Measurements from ENCODE around the gene MUS81.
A peak's percentile ranks its signal among the peaks of the same experiment; 100 is the strongest.

MUS81 gene

GRCh38 chr11:65853246-65853979 is 6.8 kb upstream of the MUS81 start:
- DNase-seq (ENCODE audit: insufficient read length, low spot score) = no peak
- no peak for FAIRE-seq
- TF ChIP-seq PAX5 (IDR thresholded peaks at IDR 0.05; ENCODE audit: insufficient read depth, low read length, severe bottlenecking) (no peak), POU2F2 (IDR thresholded peaks at IDR 0.05; ENCODE audit: low read depth, low read length) (0 out of 2 replicates have a peak, but pooled peaks have one; percentile 8), POLR2AphosphoS5 (IDR thresholded peaks at IDR 0.05; ENCODE audit: low read depth, low read length) (peak; percentile 54; the same call in 1 of the 2 replicates)

- DNase-seq (ENCODE audit: insufficient read length, low spot score) (no peak), FAIRE-seq (no peak)
- TF ChIP-seq PAX5 (IDR thresholded peaks at IDR 0.05; ENCODE audit: insufficient read depth, low read length, severe bottlenecking) (no peak), POLR2AphosphoS5 (IDR thresholded peaks at IDR 0.05; ENCODE audit: low read depth, low read length) (peak; percentile 27; the same call in 1 of the 2 replicates)
These were observed 6.1 kb upstream of the MUS81 start for GRCh38 chr11:65854161-65854592.

- DNase-seq (ENCODE audit: insufficient read length, low spot score) (no peak), FAIRE-seq (no peak)
- TF ChIP-seq POU2F2 (IDR thresholded peaks at IDR 0.05; ENCODE audit: low read depth, low read length) (no peak), PAX5 (IDR thresholded peaks at IDR 0.05; ENCODE audit: insufficient read depth, low read length, severe bottlenecking) (no peak), POLR2A (IDR thresholded peaks at IDR 0.05; ENCODE audit: low read depth, low read length) (no peak; the same call in 1 of the 2 replicates), POLR2AphosphoS5 (IDR thresholded peaks at IDR 0.05; ENCODE audit: low read depth, low read length) (no peak), TAF1 (IDR thresholded peaks at IDR 0.05; ENCODE audit: low read depth, low read length) (no peak), SPI1 (IDR thresholded peaks at IDR 0.05; ENCODE audit: low read depth, low read length) (no peak)
These were observed 5.1 kb upstream of the MUS81 start for GRCh38 chr11:65854852-65855837.

GRCh38 chr11:65855927-65856363 is 4.3 kb upstream of the MUS81 start:
- TF ChIP-seq PAX5 (IDR thresholded peaks at IDR 0.05; ENCODE audit: insufficient read depth, low read length, severe bottlenecking) (no peak), POLR2AphosphoS5 (IDR thresholded peaks at IDR 0.05; ENCODE audit: low read depth, low read length) (no peak), POLR2A (IDR thresholded peaks at IDR 0.05; ENCODE audit: low read depth, low read length) (no peak), POU2F2 (IDR thresholded peaks at IDR 0.05; ENCODE audit: low read depth, low read length) (no peak), SPI1 (IDR thresholded peaks at IDR 0.05; ENCODE audit: low read depth, low read length) (no peak), TAF1 (IDR thresholded peaks at IDR 0.05; ENCODE audit: low read depth, low read length) (no peak)
- FAIRE-seq (no peak), DNase-seq (ENCODE audit: insufficient read length, low spot score) (no peak)

GRCh38 chr11:65856689-65857499 is 3.3 kb upstream of the MUS81 start:
- DNase-seq (ENCODE audit: insufficient read length, low spot score) = no peak
- peak; percentile 68; the same call in 1 of the 2 replicates for TF ChIP-seq POLR2A (IDR thresholded peaks at IDR 0.05; ENCODE audit: low read depth, low read length)
- peak; percentile 45; the same call in 1 of the 2 replicates for TF ChIP-seq TAF1 (IDR thresholded peaks at IDR 0.05; ENCODE audit: low read depth, low read length)
- peak; percentile 59; the same call in 1 of the 2 replicates for TF ChIP-seq POU2F2 (IDR thresholded peaks at IDR 0.05; ENCODE audit: low read depth, low read length)
- TF ChIP-seq POLR2AphosphoS5 (IDR thresholded peaks at IDR 0.05; ENCODE audit: low read depth, low read length) = peak; percentile 90
- TF ChIP-seq SPI1 (IDR thresholded peaks at IDR 0.05; ENCODE audit: low read depth, low read length) = peak; percentile 90
- no peak for TF ChIP-seq PAX5 (IDR thresholded peaks at IDR 0.05; ENCODE audit: insufficient read depth, low read length, severe bottlenecking)
- peak; percentile 76 for FAIRE-seq

- FAIRE-seq (no peak), DNase-seq (ENCODE audit: insufficient read length, low spot score) (no peak)
- no peak for TF ChIP-seq POU2F2 (IDR thresholded peaks at IDR 0.05; ENCODE audit: low read depth, low read length)
- no peak for TF ChIP-seq SPI1 (IDR thresholded peaks at IDR 0.05; ENCODE audit: low read depth, low read length)
- TF ChIP-seq PAX5 (IDR thresholded peaks at IDR 0.05; ENCODE audit: insufficient read depth, low read length, severe bottlenecking) = no peak
- no peak for TF ChIP-seq POLR2AphosphoS5 (IDR thresholded peaks at IDR 0.05; ENCODE audit: low read depth, low read length)
- no peak for TF ChIP-seq POLR2A (IDR thresholded peaks at IDR 0.05; ENCODE audit: low read depth, low read length)
- no peak for TF ChIP-seq TAF1 (IDR thresholded peaks at IDR 0.05; ENCODE audit: low read depth, low read length)
These were observed 2.8 kb upstream of the MUS81 start for GRCh38 chr11:65857500-65857852.

- peak; percentile 94 for FAIRE-seq
- DNase-seq (ENCODE audit: insufficient read length, low spot score) = peak; percentile 82
- TF ChIP-seq POU2F2 (IDR thresholded peaks at IDR 0.05; ENCODE audit: low read depth, low read length) (peak; percentile 89; the same call in 1 of the 2 replicates), PAX5 (IDR thresholded peaks at IDR 0.05; ENCODE audit: insufficient read depth, low read length, severe bottlenecking) (peak; percentile 0), SPI1 (IDR thresholded peaks at IDR 0.05; ENCODE audit: low read depth, low read length) (0 out of 2 replicates have a peak, but pooled peaks have one; percentile 1), POLR2A (IDR thresholded peaks at IDR 0.05; ENCODE audit: low read depth, low read length) (peak; percentile 98), TAF1 (IDR thresholded peaks at IDR 0.05; ENCODE audit: low read depth, low read length) (peak; percentile 94), POLR2AphosphoS5 (IDR thresholded peaks at IDR 0.05; ENCODE audit: low read depth, low read length) (peak; percentile 99)
These were observed 2.2 kb upstream of the MUS81 start, which contains the start of gene CFL1 for GRCh38 chr11:65857853-65858680. CFL1 (minus strand) TSS chr11:65858180; CDS start chr11:65858099, 81 bp downstream.

GRCh38 chr11:65858681-65859087 is 1.5 kb upstream of the MUS81 start:
- no peak for TF ChIP-seq POLR2A (IDR thresholded peaks at IDR 0.05; ENCODE audit: low read depth, low read length)
- no peak; the same call in 1 of the 2 replicates for TF ChIP-seq POLR2AphosphoS5 (IDR thresholded peaks at IDR 0.05; ENCODE audit: low read depth, low read length)
- TF ChIP-seq TAF1 (IDR thresholded peaks at IDR 0.05; ENCODE audit: low read depth, low read length) = no peak
- TF ChIP-seq PAX5 (IDR thresholded peaks at IDR 0.05; ENCODE audit: insufficient read depth, low read length, severe bottlenecking) = no peak
- TF ChIP-seq SPI1 (IDR thresholded peaks at IDR 0.05; ENCODE audit: low read depth, low read length) = no peak
- TF ChIP-seq POU2F2 (IDR thresholded peaks at IDR 0.05; ENCODE audit: low read depth, low read length) = no peak
- DNase-seq (ENCODE audit: insufficient read length, low spot score) (no peak), FAIRE-seq (no peak)
